ENCODE results near the gene GADD45B. TPM values are rescaled to one million over a fixed set of nuclear protein-coding genes. Genes with fewer than 3 reads are reported as not detected.

GADD45B gene
- total and polyA plus RNA-seq, 2 donors (not counting 3 experiments of a cell fraction or from before 2014, with no cell fraction given), result 61.3 to 267 TPM

DNA sequence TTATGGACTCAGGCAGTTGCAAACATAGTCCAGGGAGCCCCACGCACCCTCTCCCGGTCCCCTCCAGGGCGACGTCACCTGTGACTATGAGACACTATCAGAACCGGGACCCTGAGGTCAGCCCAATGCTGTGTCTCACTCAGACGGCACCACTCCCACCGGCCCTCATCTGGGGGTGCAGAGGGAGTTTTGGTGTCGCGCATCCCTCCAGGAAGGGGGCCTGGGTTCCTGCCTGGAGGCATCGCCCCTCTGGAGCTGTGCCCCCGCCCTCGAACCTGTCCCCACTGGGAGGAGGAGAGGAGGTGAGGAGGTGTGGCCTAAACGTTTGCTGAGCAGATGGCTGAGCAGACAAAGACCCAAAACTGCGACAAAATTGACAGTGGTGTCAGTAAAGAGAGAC, 51.2 kb downstream of the GADD45B start:
- FAIRE-seq (no peak), DNase-seq (ENCODE audit: low read depth, low spot score) (no peak)
- Histone ChIP-seq H3K4me3 (replicated peaks in 1 of 3; ENCODE audit: insufficient read depth in 1 of 3, low read depth in 1 of 3, low read length in 3 of 3) (no peak overlapping the region), H2AFZ (ENCODE audit: low read depth, low read length) (no peak overlapping the region), H3K4me2 (ENCODE audit: insufficient read depth, low read length) (no peak overlapping the region), H4K20me1 (replicated peaks; ENCODE audit: control insufficient read depth, extremely low read depth, insufficient read depth, low read length) (no peaks in the 10 kb centered on the region), H3K27ac (ENCODE audit: insufficient read depth, low read depth, low read length) (no peak overlapping the region), H3K79me2 (ENCODE audit: control insufficient read depth, insufficient read depth, low read length) (no peaks in the 10 kb centered on the region), H3K36me3 (ENCODE audit: control insufficient read depth in 2 of 2, extremely low read depth in 1 of 2, insufficient read depth in 2 of 2, low read length in 2 of 2) (no peaks in the 10 kb centered on the region), H3K4me1 (ENCODE audit: control insufficient read depth, extremely low read depth, insufficient read depth, low read length) (peaks cover 15% of the 10 kb centered on the region), H3K27me3 (ENCODE audit: control insufficient read depth in 2 of 2, insufficient read depth in 2 of 2, low read length in 2 of 2) (no peaks in the 10 kb centered on the region), H3K9me1 (replicated peaks; ENCODE audit: control insufficient read depth, extremely low read depth, insufficient read depth, low read length) (no peaks in the 10 kb centered on the region), H3K9ac (replicated peaks; ENCODE audit: extremely low read depth, insufficient read depth, low read length) (no peak overlapping the region), H3K9me3 (replicated peaks; ENCODE audit: control insufficient read depth, insufficient read depth, low read length) (no peaks in the 10 kb centered on the region)
- ChIA-PET POLR2A (no interaction called here), CTCF (no interaction called here)
- dilution Hi-C loops (cut with MboI; ENCODE audit: extremely low pct_ligation_motif_present, low sequenced_read_pairs), result no loop called here
- no peak for TF ChIP-seq MYC (IDR thresholded peaks at IDR 0.05; ENCODE audit: low read depth, low read length)
- TF ChIP-seq JUN (IDR thresholded peaks at IDR 0.05; ENCODE audit: borderline replicate concordance, insufficient read depth, insufficient read length, low read depth), result no peak
- TF ChIP-seq POLR2AphosphoS5 (IDR thresholded peaks at IDR 0.05; ENCODE audit: insufficient read depth, low read depth, low read length), result no peak
- no peak for TF ChIP-seq GATA2 (IDR thresholded peaks at IDR 0.05; ENCODE audit: insufficient read depth, insufficient read length, low read depth, low read length)
- TF ChIP-seq MAX (IDR thresholded peaks at IDR 0.05; ENCODE audit: insufficient read depth, insufficient read length), result no peak
- no peak for TF ChIP-seq FOS (IDR thresholded peaks at IDR 0.05; ENCODE audit: borderline replicate concordance, insufficient read depth, low read length)
- TF ChIP-seq POLR2A (IDR thresholded peaks at IDR 0.05; ENCODE audit: low read depth, low read length), result no peak
- TF ChIP-seq, protein P1, sequence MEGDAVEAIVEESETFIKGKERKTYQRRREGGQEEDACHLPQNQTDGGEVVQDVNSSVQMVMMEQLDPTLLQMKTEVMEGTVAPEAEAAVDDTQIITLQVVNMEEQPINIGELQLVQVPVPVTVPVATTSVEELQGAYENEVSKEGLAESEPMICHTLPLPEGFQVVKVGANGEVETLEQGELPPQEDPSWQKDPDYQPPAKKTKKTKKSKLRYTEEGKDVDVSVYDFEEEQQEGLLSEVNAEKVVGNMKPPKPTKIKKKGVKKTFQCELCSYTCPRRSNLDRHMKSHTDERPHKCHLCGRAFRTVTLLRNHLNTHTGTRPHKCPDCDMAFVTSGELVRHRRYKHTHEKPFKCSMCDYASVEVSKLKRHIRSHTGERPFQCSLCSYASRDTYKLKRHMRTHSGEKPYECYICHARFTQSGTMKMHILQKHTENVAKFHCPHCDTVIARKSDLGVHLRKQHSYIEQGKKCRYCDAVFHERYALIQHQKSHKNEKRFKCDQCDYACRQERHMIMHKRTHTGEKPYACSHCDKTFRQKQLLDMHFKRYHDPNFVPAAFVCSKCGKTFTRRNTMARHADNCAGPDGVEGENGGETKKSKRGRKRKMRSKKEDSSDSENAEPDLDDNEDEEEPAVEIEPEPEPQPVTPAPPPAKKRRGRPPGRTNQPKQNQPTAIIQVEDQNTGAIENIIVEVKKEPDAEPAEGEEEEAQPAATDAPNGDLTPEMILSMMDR (IDR thresholded peaks at IDR 0.05; ENCODE audit: extremely low read depth in 1 of 2, insufficient read depth in 1 of 2, low read depth in 1 of 2, low read length in 2 of 2), result no peak
- BruUV-seq (replicated peaks), result no TSS peak
- intact Hi-C loops (cut with micrococcal nuclease), result no loop called here

Measured in endothelial cell of umbilical vein (primary cell).